Stimulated activated CD8-positive, alpha-beta memory T cell treated with anti-CD3 and anti-CD28 coated beads, Interleukin-15, amount 100 ng/mL, for 4 hours (primary cell): Measurements from ENCODE around the gene CIBAR2.

Source experiments
- DNase-seq, 2 donors: peaks; one replicate each; pipeline ENCODE4 v3.0.0-alpha.2; 2020; ENCODE audit warnings: low read depth in 2 of 2

The CIBAR2 gene

DNA sequence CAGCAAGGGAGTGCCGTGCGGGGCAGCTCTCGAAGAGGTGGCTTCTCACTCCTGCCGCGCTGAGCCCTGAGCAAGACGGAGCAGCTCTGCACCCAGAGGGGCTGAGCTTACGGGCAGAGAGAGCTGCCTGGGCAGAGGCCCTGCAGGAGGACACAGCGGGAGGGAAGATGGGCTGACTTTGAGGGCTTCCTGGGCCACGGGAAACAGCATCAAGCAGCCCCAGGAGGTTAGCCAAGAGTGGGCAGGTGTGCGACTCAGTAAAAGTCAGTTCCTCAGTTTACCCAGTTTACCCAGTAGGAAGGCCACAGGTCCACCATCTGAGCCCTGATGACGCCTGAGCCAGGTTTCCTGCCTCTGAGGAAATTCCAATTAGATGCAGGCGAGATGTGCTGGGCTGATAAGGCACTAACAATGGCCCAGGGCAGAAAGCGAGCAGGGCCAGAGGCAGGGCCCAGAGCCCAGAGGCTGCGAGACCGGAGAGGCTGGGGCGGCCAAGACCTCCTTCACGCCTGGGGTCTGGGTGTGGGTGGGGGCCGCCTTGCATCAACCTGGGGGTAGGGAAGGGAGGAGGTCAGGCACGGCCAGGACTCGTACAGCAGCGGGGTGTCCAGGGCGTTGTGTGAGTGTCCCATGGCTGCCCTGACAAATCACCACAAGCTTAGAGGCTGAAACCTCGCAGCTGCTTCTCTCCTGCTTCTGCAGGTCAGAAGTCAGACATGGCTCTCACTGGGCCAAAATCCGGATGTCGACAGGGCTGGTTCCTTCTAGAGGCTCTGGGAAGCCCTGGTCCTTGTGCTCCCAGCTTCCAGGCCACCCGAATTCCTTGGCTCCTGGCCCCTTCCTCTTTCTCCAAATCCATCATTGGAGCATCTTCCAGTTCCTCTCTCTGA lies 32.0 kb upstream of the CIBAR2 start:
- no peak for DNase-seq

DNA sequence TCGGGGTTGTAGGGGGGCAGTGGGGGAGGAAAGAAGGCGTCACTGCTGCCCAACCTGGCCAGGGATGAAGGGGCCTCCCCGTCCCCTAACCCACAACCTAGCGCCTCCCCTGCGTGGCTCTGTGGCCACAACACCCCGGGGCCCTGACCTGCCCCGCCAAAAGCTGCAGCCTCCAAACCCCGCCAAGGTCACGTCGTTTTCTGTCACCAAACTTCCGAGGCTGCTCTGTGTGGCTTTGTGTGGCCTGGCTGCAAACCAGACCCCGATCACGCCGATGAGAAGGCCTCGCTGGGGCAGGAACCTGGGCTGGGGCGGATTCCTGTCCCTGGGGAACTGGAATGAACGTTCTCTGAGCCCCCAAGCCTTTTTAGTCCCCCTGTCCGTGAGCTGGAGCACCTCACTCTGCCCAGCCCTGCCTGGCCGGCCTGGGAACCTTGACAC lies 30.5 kb upstream of the CIBAR2 start:
- no peak for DNase-seq

- DNase-seq: no peak
Observed at GRCh38 chr16:85142129-85142513, 29.8 kb upstream of the CIBAR2 start.

DNA sequence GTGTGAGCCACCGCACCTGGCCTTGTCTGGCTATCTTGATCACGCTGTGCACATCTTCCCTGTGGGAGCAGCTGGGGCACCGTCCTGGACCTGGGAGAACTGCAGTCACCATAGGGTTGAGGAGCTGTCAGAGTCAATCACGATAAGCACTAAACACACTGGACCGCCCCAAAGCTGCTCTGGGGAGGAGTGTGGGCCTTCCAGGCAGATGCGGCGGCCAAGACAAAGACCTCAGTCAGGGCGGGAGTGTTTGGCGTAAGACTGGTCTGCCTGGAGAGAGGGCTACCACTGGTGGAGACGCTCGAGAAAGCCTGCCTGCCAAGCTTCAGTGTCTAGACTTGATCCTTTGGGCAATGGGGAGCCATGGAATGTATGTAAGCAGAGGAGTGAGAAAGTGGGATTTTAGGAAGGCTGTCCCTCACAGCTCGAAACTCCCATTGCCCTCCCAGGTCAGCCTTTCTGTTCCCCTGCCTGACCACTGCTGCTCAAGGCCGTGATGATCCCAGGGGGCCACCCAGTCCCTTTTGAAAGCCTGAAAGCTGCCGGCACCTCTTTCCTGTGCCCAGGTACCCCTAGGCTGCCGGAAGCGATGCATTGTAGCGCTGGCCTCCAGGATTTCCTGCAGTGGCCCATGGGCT lies 29.3 kb upstream of the CIBAR2 start:
- no peak for DNase-seq

DNA sequence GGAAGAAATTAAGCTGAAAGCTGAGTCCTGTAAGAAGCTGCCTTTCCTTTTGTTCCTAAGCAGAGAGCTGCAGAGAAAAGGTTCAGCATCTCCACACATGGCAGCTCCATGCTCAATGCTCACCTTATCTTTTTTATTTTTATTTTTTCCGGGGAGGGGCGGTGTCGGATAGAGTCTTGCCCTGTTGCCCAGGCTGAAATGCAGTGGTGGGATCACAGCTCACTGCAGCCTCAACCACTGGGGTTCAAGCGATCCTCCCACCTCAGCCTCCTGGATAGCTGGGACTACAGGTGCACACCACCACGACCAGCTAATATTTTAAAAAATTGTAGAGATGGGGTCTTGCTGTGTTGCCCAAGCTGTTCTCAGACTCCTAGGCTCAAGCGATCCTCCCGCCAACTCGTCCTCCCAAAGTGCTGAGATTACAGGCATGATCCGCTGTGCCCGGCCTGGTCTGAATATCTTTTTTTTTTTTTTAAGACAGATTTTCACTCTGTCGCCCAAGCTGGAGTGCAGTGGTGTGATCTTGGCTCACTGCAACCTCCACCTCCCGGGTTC lies 28.3 kb upstream of the CIBAR2 start:
- no peak for DNase-seq

- DNase-seq: no peak
Observed at GRCh38 chr16:85139881-85140339, 27.6 kb upstream of the CIBAR2 start.

- no peak for DNase-seq
Observed at GRCh38 chr16:85138825-85139627, 26.8 kb upstream of the CIBAR2 start.

GRCh38 chr16:85138073-85138824 lies 26.0 kb upstream of the CIBAR2 start:
- DNase-seq: no peak

DNA sequence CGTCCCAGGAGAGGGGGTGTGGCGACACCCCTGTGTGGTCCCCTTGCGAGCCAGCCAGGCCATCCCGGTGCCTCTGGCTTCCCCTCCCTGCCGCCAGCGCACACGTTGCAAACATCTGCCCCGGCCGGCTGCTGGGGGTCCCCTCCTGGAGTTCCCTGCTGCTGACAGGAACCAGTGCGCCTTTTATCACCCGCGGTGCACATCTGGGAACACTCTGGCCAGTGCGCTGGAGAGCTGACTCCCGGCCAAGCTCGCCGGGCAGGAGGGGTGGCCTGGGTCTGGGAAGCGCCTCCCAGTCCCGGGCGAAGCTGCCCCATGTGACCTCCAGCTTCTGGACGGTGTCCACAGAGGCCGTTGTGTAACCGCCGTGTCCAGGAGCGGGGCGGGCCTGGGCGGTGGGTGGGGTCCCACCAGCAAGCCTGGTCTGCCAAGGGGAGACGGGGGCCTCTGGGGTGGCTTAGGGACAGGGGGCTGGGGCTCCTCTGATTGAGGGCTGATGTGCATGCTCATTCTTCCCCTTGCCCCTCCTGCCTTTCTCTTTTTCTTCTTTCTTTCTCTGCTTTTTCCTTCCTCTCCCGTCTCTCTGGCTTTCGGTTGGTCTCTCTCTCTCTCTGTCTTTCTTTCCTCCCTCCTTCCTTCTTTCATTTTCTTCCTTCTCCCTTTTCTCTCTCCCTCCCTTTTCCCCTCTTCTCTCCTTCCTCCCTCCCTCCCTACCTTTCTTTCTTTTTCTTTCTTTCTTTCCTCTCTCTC lies 25.2 kb upstream of the CIBAR2 start:
- DNase-seq: no peak

- no peak for DNase-seq
Observed at GRCh38 chr16:85136702-85137322, 24.5 kb upstream of the CIBAR2 start.

- DNase-seq: no peak
Observed at GRCh38 chr16:85136213-85136701, 24.0 kb upstream of the CIBAR2 start.

GRCh38 chr16:85134789-85135142 lies 22.5 kb upstream of the CIBAR2 start:
- DNase-seq: no peak

DNA sequence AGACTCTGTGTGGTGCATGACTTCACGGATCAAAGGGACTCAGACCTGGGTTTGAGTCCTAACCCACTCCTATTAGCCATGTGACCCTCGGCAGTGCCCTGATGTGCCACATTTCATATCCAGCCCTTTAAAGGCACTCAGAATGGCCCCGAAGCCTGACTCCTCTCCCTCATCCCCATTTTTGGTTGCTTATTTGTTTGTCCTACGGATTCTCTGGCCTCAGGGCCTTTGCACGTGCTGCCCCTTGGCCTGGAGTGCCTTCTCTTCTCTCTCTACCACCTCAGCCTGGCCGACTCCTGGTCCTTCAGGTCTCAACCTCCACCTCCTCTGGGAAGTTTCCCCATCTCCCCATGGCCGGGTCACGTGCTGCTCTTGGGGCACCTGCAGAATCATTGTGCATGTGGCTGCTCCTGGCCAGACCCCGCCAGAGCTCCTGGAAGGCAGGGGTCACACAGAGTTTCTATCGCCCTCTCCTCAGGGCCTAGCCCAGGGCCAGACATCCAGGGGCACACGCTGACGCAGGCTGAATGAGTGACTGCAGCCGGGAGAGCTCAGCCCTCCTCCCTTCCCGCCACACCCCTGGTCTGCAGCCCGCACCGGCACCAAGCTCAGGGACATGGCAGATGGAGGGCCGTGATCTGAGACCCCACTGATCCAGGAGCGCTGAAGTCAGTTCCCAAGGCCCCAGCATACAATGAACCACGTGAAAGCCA lies 22.0 kb upstream of the CIBAR2 start:
- DNase-seq: no peak

DNA sequence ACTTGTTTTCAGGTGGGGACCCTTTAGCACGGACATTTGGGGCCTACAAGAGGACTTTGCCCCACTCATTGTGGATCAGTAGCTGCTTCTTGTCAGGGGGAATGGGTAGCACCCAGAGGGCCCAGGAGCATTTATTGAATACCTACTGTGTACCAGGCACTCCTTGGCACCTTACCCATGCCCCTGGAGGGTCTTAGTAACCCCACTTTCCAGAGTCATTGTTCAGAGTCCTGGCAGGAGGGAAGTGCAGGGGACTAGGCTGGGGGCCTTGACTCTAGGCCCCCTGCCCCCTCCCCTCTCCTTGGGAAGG lies 21.0 kb upstream of the CIBAR2 start:
- DNase-seq: no peak

- no peak for DNase-seq
Observed at GRCh38 chr16:85132456-85133289, 20.4 kb upstream of the CIBAR2 start.

DNA sequence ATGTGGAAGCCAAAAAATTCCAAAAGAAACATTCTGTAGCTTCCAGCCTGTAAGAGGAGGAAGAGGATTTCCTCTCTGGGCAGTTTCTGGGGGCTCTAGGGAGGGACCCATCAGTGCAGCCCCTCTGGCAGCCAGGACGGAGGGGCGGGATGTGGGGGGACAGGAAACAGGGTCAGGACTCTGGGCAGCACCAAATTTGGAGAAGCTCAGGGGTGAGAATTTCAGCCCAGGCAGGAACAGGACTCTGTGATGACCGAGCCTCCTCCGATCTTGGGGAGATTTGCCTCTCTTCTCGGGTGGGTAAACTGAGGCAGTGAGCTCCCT lies 18.4 kb upstream of the CIBAR2 start:
- no peak for DNase-seq

GRCh38 chr16:85129876-85130704 lies 17.8 kb upstream of the CIBAR2 start:
- no peak for DNase-seq
